Stimulated activated naive B cell treated with anti-CD40 and anti-IgM and Interleukin-4, amounts not matched to agents 10 μg/mL and 1 μg/mL and 100 μg/mL, for 72 hours (primary cell): ENCODE measurements around the gene ELMO1.

Source experiments
- ATAC-seq, 2 donors: fragments of 150-1000 bp; cut with Tn5 transposase; replicated peaks; 2 replicates each; pipeline ENCODE4 v1.10.0; 2021; ENCODE audit warnings: moderate library complexity in 1 of 2
- DNase-seq: peaks from one replicate; pipeline ENCODE4 v3.0.0; 2021
- H3K27ac Mint-ChIP-seq: one replicate; pipeline ENCODE4 v1.8.0; 2022; ENCODE audit warnings: mild to moderate bottlenecking, mixed read lengths
- H3K27me3 Mint-ChIP-seq, 2 donors: one replicate each; pipeline ENCODE4 v1.8.0; 2022; ENCODE audit warnings: mixed read lengths in 2 of 2
- H3K36me3 Mint-ChIP-seq, 2 donors: one replicate each; pipeline ENCODE4 v1.8.0; 2022; ENCODE audit warnings: mixed read lengths in 2 of 2, mild to moderate bottlenecking in 1 of 2
- H3K4me1 Mint-ChIP-seq, 2 donors: one replicate each; pipeline ENCODE4 v1.8.0; 2022; ENCODE audit warnings: mixed read lengths in 2 of 2, mild to moderate bottlenecking in 1 of 2
- H3K4me3 Mint-ChIP-seq, 2 donors: one replicate each; pipeline ENCODE4 v1.8.0; 2022; ENCODE audit warnings: mild to moderate bottlenecking in 2 of 2, mixed read lengths in 2 of 2, moderate library complexity in 1 of 2
- H3K9me3 Mint-ChIP-seq, 2 donors: one replicate each; pipeline ENCODE4 v1.8.0; 2022; ENCODE audit warnings: mixed read lengths in 2 of 2, mild to moderate bottlenecking in 1 of 2

ELMO1 gene

DNA sequence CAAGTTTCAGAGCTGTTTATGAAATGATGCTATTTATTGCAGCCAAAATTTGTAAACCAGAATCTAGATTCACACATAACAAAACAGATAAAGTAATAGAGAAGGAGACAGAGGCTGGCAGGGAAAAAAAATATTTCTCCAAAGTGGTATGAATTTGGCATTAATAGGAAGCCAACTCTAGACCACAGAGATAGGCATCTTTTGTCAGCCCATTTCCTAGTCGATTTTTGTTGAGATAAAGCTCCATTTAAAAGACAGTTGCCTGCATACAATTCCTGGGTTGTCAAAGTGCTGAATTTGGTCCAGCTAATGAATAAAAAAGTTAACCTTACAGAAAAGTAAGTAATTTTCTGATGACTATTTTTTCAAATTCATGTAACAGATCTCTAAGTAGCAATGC, 219.3 kb downstream of the ELMO1 start:
- no peak for ATAC-seq
- no peak for DNase-seq
- no peak overlapping the region for H3K27ac Mint-ChIP-seq
- H3K4me1 Mint-ChIP-seq = no peaks in the 10 kb centered on the region
- peaks cover 16 to 28% of the 10 kb centered on the region in 2 donors for H3K36me3 Mint-ChIP-seq
- no peaks in the 10 kb centered on the region for H3K9me3 Mint-ChIP-seq
- no peak overlapping the region for H3K4me3 Mint-ChIP-seq
- H3K27me3 Mint-ChIP-seq = no peaks in the 10 kb centered on the region

DNA sequence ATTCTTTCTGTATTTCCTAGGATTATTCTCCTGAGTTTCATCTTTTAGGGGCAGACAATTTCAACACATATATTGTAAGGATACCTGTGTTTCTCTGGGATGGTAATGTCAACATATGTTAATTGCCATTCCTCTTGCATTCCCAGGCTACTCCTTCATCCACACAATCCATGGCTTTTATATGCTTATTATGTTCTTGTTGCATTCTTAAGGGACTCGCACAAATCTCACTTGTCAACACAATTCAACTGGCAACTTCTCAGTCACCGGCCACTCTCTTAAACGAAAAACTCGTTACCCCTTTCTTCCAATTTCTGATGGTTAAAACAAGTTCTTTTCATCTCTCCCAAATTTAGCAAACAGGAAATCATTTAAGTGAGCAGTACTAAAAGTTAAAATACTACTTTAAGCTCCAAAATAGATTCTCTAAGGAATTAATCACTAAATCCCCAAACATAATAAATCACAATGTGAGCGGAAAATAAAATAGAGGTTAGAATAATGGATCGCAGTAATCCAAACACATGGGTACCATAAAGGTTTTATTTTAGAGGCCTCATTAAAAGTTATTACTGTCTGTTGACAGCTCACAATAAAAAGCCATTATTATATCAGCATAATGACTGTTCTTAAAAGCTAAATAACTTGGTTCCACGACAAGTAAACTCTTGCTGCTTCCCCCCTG, 223.2 kb downstream of the ELMO1 start:
- no peak overlapping the region for H3K4me3 Mint-ChIP-seq
- no peak for DNase-seq
- no peaks in the 10 kb centered on the region for H3K27me3 Mint-ChIP-seq
- no peaks in the 10 kb centered on the region for H3K9me3 Mint-ChIP-seq
- H3K27ac Mint-ChIP-seq = no peak overlapping the region
- peaks cover 2 to 8% of the 10 kb centered on the region in 2 donors for H3K4me1 Mint-ChIP-seq
- no peak for ATAC-seq
- H3K36me3 Mint-ChIP-seq = peaks cover 24 to 41% of the 10 kb centered on the region in 2 donors

DNA sequence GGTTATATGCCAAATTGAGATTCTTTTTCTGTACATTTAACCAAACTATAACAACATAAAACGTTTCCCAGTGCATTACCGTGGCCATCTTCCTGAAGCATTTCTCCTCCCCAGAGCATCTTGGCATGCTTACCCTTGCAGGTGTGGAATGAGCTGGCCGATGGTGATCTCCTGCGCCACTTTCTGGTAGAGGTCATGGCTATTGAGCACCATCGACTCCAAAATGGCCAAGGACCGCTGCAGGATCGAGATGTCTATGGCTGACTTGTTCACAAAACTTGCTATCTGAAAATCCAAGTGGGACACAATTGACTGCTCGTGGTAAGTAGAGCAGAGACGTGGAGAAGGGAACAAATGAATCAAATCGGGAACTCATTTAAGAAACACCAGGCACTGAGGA, 223.9 kb downstream of the ELMO1 start:
- no peaks in the 10 kb centered on the region for H3K27me3 Mint-ChIP-seq
- DNase-seq (no peak), ATAC-seq (no peak)
- no peaks in the 10 kb centered on the region for H3K9me3 Mint-ChIP-seq
- peaks cover 21 to 36% of the 10 kb centered on the region in 2 donors for H3K36me3 Mint-ChIP-seq
- no peak overlapping the region for H3K4me3 Mint-ChIP-seq
- H3K27ac Mint-ChIP-seq = no peak overlapping the region
- peaks cover 2 to 8% of the 10 kb centered on the region in 2 donors for H3K4me1 Mint-ChIP-seq

DNA sequence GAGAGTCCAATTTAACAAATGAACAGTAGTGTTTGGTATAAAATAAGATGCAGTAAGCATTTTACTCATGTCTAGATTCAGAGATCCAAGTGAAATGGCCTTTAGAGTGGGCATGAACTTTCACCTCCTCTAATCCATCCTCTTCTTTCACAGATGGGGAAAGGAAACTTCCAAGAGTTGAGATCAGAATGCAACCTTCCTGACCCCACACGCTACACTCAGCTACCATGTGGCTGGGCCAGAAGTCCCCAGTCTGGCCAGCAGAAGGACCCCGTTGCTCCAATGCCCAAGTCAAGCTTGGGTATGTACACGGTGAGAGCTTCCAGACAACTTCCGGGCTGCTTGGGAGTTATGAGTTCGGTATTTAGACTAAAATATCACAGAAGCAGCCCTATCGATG, 228.0 kb downstream of the ELMO1 start:
- Mint-ChIP-seq H3K9me3 (no peaks in the 10 kb centered on the region), H3K36me3 (peaks cover 22 to 41% of the 10 kb centered on the region in 2 donors), H3K27ac (no peak overlapping the region), H3K4me1 (peaks cover 8 to 17% of the 10 kb centered on the region in 2 donors), H3K27me3 (no peaks in the 10 kb centered on the region), H3K4me3 (no peak overlapping the region)
- ATAC-seq (peak in 1 of 2 donors; percentile 29), DNase-seq (no peak)

DNA sequence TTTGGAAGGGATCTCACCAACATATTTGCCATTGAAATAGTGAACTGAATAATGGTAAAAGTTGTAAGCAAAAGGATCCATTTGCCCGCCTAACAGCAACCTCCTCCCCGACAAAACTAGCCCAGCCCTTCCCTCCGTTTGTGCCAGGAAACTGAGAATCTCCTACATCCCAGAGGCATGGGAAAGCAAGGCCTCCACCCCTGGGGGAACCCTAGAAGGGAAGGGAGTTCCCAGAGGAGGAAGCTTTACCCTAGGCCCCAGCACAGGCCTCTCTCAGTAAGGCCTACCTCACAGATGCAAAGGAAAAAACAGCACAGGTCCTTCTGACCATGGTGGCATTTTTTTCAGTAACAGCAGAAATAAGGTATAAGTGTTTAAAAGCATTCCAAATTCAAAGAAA, 229.7 kb downstream of the ELMO1 start:
- Mint-ChIP-seq H3K4me1 (peaks cover 10 to 20% of the 10 kb centered on the region in 2 donors), H3K9me3 (no peaks in the 10 kb centered on the region), H3K4me3 (no peak overlapping the region), H3K27ac (no peak overlapping the region), H3K27me3 (no peaks in the 10 kb centered on the region), H3K36me3 (peaks cover 22 to 46% of the 10 kb centered on the region in 2 donors)
- DNase-seq (no peak), ATAC-seq (no peak)

DNA sequence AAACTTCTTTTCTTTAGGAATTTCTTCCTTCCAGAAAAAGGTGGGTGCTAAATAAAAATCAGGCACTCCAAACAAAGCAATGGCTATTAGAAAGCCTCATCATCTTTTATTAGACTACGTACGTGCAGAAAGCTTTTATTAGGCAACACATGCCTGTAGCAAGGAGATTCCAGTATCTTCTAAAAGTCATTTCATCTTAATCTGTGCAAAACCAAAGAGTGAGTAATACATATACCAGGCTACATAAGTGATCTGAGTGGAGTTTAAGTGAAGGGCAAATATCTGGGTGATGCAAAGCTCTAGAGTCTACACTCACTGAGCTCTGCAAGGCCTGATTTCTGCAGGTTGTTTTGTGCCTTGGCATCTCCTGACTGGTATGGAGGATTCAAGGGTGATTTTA, 231.7 kb downstream of the ELMO1 start:
- no peak overlapping the region for H3K27ac Mint-ChIP-seq
- H3K4me1 Mint-ChIP-seq = peaks cover 14 to 30% of the 10 kb centered on the region in 2 donors
- no peak overlapping the region for H3K4me3 Mint-ChIP-seq
- ATAC-seq (no peak), DNase-seq (no peak)
- H3K9me3 Mint-ChIP-seq = no peaks in the 10 kb centered on the region
- peaks cover 25 to 53% of the 10 kb centered on the region in 2 donors for H3K36me3 Mint-ChIP-seq
- H3K27me3 Mint-ChIP-seq = no peaks in the 10 kb centered on the region

DNA sequence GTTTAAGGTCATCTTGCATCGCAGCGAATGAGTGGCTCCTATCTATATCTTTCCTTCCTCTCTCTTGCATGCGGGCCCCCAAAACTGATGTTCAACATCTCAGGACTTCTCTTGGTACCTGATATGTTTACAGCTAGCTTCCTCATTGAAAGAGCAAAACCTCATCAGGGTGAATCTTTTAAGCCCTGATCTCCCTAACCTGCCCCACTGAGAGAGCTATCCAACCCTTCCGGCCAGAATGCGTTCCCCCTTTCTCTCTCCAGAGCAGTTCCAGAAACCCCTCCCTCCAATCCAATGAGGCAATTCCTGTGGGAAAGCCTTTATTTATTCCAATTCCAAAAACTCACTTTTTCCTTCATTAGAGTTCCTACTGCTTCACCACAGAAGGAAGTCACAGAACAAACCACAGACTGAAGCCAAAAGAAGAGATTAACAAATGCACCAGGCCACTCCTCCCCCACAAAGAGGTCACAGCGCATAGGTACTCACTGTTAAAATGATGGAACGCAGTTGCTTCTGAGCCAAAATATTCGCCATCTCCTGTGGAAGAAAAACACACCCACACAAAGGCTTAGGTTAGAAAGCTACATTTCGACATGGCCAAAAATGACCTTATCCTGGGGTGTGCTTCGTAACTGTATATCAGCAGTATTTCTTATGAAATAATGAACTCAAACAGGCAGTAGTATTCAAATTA, 232.4 kb downstream of the ELMO1 start:
- H3K27ac Mint-ChIP-seq = no peak overlapping the region
- H3K4me3 Mint-ChIP-seq = no peak overlapping the region
- ATAC-seq = no peak

DNA sequence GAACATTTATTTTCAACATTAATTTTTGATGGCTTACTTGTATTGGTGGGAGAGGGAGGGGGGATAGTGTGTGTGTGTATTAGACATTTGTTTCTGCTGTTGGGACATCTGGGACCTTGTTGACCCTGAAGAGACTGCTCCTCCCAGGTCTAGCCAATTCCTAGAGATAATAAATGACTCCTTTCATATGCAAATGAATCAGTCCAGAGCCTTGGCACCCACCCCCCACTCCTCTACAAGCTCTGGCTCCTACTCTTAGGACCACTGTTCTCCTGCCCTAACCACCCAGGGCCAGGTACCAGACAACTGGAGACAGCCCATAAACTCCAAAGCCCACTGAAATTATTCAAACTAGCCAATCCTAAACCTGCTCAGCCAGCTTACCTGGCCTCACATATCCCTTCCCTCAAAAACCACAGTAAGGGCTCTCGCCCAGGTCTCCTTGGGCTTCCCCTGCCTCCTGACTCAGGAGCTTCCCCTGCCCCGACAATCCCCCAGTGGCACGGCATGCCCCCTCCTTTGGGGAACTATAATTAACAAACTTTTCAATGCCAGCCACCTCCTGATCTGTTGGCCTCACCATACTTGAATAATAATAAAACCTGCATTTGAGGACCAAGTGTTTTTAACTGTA, 233.3 kb downstream of the ELMO1 start:
- Mint-ChIP-seq H3K36me3 (peaks cover 29 to 53% of the 10 kb centered on the region in 2 donors), H3K27me3 (no peaks in the 10 kb centered on the region), H3K9me3 (no peaks in the 10 kb centered on the region), H3K4me1 (peaks cover 19 to 32% of the 10 kb centered on the region in 2 donors), H3K4me3 (no peak overlapping the region), H3K27ac (peak overlapping the region; percentile 42)
- DNase-seq (no peak), ATAC-seq (no peak)

More for the DNA sequence above, 232.4 kb downstream of the ELMO1 start:
- Mint-ChIP-seq H3K4me1 (peaks cover 19 to 32% of the 10 kb centered on the region in 2 donors), H3K27me3 (no peaks in the 10 kb centered on the region), H3K9me3 (no peaks in the 10 kb centered on the region), H3K36me3 (peaks cover 26 to 54% of the 10 kb centered on the region in 2 donors)
- DNase-seq = no peak

DNA sequence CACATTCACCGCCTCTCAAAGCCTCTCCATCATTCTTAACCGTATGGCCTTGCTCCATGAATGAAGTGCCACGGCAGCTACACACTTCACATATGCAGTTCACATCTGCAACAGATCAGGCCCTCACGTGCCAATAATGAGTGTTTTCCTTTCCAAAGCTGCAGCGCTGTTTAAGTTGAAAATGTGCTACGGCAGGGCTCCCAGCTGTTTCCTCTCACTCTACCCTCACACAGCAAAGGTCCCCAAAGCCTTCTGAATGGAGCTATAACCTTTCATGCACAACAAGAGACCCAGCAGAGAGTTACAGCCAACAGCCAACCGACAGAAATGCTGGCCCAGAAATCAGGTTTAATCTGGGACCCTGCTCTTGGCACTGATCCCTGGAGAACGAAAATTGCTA, 236.1 kb downstream of the ELMO1 start:
- Mint-ChIP-seq H3K9me3 (no peaks in the 10 kb centered on the region), H3K27me3 (no peaks in the 10 kb centered on the region), H3K27ac (no peak overlapping the region), H3K36me3 (peaks cover 36 to 64% of the 10 kb centered on the region in 2 donors), H3K4me3 (no peak overlapping the region), H3K4me1 (peaks cover 21 to 49% of the 10 kb centered on the region in 2 donors)
- DNase-seq = no peak
- peak in 1 of 2 donors; percentile 25 for ATAC-seq

DNA sequence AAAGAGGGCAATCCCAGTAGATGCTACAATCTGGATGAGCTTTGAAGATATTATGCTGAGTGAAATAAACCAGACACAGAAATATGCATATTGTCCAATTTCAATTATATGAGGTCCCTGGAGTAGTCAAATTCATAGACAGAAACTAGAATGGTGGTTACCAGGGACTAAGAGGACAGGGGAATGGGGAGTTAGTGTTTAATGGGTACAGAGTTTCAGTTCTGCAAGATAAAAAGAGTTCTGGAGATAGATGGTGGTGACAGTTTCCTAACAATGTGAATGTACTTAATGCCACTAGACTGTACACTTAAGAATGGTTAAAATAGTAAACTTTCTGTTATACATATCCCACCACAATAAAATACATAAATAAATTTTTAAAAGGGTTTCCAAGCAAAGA, 236.6 kb downstream of the ELMO1 start:
- H3K4me3 Mint-ChIP-seq = no peak overlapping the region
- H3K9me3 Mint-ChIP-seq = no peaks in the 10 kb centered on the region
- no peak overlapping the region for H3K27ac Mint-ChIP-seq
- no peaks in the 10 kb centered on the region for H3K27me3 Mint-ChIP-seq
- peaks cover 21 to 49% of the 10 kb centered on the region in 2 donors for H3K4me1 Mint-ChIP-seq
- peaks cover 38 to 61% of the 10 kb centered on the region in 2 donors for H3K36me3 Mint-ChIP-seq
- ATAC-seq = peak; percentile 87 to 88
- DNase-seq = no peak

DNA sequence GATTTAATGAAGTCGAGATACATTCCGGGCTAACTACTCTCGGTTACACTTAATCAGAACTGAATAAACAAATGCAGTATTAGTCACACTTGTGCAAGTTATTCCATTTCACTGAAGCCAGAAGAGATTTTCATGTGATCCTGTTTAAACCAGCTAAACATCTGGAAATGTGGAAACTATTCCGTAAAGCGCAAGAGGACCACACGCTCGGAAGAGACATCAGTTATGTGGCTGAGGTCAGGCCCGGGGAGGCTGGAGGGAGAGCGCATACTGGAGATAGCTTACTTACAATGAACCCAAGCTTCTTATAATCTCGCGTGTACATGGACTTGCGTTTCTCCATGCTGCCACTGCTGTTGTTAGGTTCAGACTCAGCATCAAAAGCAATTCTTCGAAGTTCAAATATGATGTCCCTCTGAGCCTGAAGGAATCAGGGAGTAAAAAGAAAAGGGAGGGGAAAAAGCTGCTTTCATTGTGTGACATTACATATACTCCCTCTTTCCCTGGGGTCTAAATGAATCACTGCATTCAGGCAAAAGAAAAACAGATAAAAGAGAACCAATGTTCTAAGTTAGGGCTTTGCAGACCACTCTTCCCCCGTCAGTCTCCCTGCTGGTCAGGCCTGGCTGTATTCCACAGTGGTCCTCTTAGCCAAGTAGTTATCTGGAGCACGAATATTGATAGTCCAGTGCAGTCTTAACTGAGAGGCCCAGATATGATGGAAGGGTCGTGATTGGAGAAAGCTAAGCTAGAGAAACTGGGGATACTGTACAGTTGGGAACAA, 237.4 kb downstream of the ELMO1 start:
- Mint-ChIP-seq H3K9me3 (no peaks in the 10 kb centered on the region), H3K27ac (peak overlapping the region; percentile 5), H3K27me3 (no peaks in the 10 kb centered on the region), H3K36me3 (peaks cover 36 to 59% of the 10 kb centered on the region in 2 donors), H3K4me3 (no peak overlapping the region), H3K4me1 (peaks cover 20 to 46% of the 10 kb centered on the region in 2 donors)
- ATAC-seq = no peak
- DNase-seq = no peak

DNA sequence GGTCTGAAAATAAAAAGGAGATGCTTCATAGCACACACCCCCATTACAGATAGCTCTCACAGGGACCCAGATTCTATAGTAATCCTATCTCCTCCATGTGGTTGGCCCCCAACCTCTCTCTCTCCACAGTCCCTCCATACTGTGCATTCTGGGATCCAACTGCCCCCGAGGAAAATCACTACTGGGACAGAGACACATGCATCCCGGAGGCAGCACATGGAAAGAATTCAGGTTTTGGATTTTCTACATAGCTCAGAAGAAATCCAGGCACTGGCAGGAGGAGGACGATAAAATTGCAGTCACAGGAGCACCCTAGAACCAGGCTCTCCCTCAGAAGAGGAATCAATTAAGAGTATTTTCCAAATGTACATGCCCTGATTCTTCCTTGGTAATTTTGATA, 239.5 kb downstream of the ELMO1 start:
- peaks cover 17 to 37% of the 10 kb centered on the region in 2 donors for H3K4me1 Mint-ChIP-seq

DNA sequence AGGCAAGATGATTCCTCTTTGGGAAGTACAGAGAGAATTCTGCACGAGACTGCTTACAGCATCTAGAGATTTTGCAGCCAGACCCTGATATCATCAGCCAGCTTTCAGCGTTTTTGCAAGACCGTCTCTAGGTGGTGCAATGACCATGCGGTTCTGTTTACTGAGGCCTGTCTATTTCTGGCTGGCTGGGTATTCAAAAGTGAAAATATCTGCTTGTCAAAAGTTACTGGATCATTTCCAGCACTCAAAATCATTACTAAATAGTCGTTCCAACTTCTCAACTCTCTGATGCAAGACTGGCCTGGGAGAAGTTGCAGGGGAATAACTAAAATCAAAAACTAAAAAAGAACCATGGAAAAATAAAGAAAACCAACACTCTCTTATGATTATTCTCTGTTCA, 240.1 kb downstream of the ELMO1 start:
- peaks cover 44 to 64% of the 10 kb centered on the region in 2 donors for H3K36me3 Mint-ChIP-seq
- H3K9me3 Mint-ChIP-seq = peaks cover 0 to 2% of the 10 kb centered on the region in 2 donors
- H3K4me1 Mint-ChIP-seq = peaks cover 17 to 37% of the 10 kb centered on the region in 2 donors
- peak; percentile 55 to 72 for ATAC-seq
- no peak overlapping the region for H3K27ac Mint-ChIP-seq
- no peaks in the 10 kb centered on the region for H3K27me3 Mint-ChIP-seq
- DNase-seq = no peak
- H3K4me3 Mint-ChIP-seq = no peak overlapping the region

More for the DNA sequence above, 239.5 kb downstream of the ELMO1 start:
- ATAC-seq (no peak), DNase-seq (no peak)
- Mint-ChIP-seq H3K27me3 (no peaks in the 10 kb centered on the region), H3K4me3 (no peak overlapping the region), H3K27ac (no peak overlapping the region), H3K36me3 (peaks cover 43 to 61% of the 10 kb centered on the region in 2 donors), H3K9me3 (peaks cover 0 to 2% of the 10 kb centered on the region in 2 donors)

DNA sequence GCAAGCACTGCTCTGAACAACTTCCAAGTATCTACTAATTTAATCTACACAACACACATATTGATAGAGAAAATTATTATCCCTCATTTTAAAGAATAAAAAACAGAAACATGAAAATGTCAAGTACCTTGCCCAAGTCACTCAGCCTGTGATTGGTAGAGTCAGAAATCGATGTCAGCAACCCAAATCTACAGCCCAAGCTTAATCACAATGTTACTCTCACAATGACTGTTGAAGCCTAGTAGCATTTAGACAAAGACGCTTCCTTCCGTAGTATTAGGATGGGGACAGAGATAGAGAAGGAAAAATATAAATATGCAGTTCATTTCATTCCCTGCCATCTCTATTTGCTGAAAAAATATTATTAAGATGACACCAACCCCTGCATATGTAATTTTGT, 242.5 kb downstream of the ELMO1 start:
- Mint-ChIP-seq H3K4me3 (no peak overlapping the region), H3K36me3 (peaks cover 41 to 57% of the 10 kb centered on the region in 2 donors), H3K4me1 (peaks cover 6 to 18% of the 10 kb centered on the region in 2 donors), H3K9me3 (peaks cover 0 to 2% of the 10 kb centered on the region in 2 donors), H3K27me3 (no peaks in the 10 kb centered on the region), H3K27ac (no peak overlapping the region)
- no peak for DNase-seq
- no peak for ATAC-seq
